Measurements from ENCODE around the gene CEP95. TPM values are rescaled to one million over a fixed set of nuclear protein-coding genes. Genes with fewer than 3 reads are reported as not detected.
A peak's percentile ranks its signal among the peaks of the same experiment; 100 is the strongest.

Gene CEP95
- total RNA-seq, 4 donors from 2014 or later = 34.8 to 100.0 (median 69.8) TPM

DNA sequence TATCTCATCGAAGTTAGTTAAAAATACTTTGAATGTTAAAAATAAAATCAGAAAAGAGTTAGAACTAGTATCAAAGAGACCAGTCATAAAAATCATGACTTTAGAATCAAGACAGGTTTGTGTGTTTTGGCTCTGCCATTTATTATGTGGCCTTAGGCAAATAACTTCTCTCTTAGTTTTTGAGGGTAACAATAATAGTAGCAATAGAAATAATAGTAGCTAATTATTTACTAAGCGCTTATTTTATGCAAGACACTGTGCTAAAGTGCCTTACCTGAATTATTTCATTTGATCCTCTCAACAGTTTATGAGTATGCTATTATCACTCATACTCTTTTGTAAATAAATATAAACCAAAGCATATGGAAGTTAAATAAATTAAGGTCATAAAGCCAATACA, 78.4 kb downstream of the CEP95 start:
- Histone ChIP-seq H3K9me3 (no peaks in the 10 kb centered on the region), H3K4me1 (no peaks in the 10 kb centered on the region), H3K27me3 (no peaks in the 10 kb centered on the region), H3K27ac (no peak overlapping the region), H3K36me3 (no peaks in the 10 kb centered on the region), H3K4me3 (no peak overlapping the region)
- intact Hi-C loops (cut with DNase I; ENCODE audit: low total_unique reads) = no loop called here
- TF ChIP-seq, protein P1, sequence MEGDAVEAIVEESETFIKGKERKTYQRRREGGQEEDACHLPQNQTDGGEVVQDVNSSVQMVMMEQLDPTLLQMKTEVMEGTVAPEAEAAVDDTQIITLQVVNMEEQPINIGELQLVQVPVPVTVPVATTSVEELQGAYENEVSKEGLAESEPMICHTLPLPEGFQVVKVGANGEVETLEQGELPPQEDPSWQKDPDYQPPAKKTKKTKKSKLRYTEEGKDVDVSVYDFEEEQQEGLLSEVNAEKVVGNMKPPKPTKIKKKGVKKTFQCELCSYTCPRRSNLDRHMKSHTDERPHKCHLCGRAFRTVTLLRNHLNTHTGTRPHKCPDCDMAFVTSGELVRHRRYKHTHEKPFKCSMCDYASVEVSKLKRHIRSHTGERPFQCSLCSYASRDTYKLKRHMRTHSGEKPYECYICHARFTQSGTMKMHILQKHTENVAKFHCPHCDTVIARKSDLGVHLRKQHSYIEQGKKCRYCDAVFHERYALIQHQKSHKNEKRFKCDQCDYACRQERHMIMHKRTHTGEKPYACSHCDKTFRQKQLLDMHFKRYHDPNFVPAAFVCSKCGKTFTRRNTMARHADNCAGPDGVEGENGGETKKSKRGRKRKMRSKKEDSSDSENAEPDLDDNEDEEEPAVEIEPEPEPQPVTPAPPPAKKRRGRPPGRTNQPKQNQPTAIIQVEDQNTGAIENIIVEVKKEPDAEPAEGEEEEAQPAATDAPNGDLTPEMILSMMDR (IDR thresholded peaks at IDR 0.05) = no peak
- no peak for TF ChIP-seq POLR2A (IDR thresholded peaks at IDR 0.05)
- no peak for DNase-seq

Small RNAs within 50 kb of the gene (microRNA-seq; reads per million reads assigned to microRNA genes)
- gene MIR3064 (ENCODE audit: borderline microRNAs expressed, borderline replicate concordance) (5.4 reads per million, percentile 5 among the genes with 10 or more reads in this experiment), gene MIR5047 (ENCODE audit: borderline microRNAs expressed, borderline replicate concordance) (not detected)

Small RNAs within 50 kb of the gene (small RNA-seq; reads per million reads assigned to genes)
- gene AC009994.1 (not detected), gene ATP5MFP4 (not detected)

Other genes starting within 250 kb of the CEP95 start
- 10 to 100 TPM; 23.8 to 43.4 (median 35.6) TPM for gene TEX2, start 243.7 kb upstream of the CEP95 start, total RNA-seq
- gene PECAM1, start 116.1 kb upstream of the CEP95 start, total RNA-seq = 100 to 1,000 TPM in 3 of 4 donors, 10 to 100 TPM in 1; 77.6 to 551 (median 190) TPM
- gene MILR1, start 57.9 kb upstream of the CEP95 start, total RNA-seq = 1 to 10 TPM in 3 of 4 donors, under 1 TPM in 1; 0.59 to 9.5 (median 3.8) TPM
- gene POLG2, start 9.9 kb upstream of the CEP95 start, total RNA-seq = 10 to 100 TPM in 3 of 4 donors, 1 to 10 TPM in 1; 2.4 to 41.8 (median 17.8) TPM
- gene DDX5, start 688 bp upstream of the CEP95 start, total RNA-seq = 100 to 1,000 TPM; 576 to 943 (median 602) TPM
- 10 to 100 TPM; 18.4 to 92.0 (median 37.3) TPM for gene SMURF2, start 155.3 kb downstream of the CEP95 start, total RNA-seq